Hepatocyte (in vitro differentiated cells): ENCODE data around the gene DHX35.

Source experiments
- CTCF ChIP-seq: fragments of 200-600 bp; sonication (generic); IDR thresholded peaks from 2 replicates; pipeline ENCODE4 v1.5.1; 2016; ENCODE audit warnings: antibody characterized with exemption, mild to moderate bottlenecking; ENCODE audit not compliant: poor library complexity
- EZH2 ChIP-seq: fragments of 200-600 bp; sonication (generic); IDR thresholded peaks from 2 replicates; pipeline ENCODE4 v1.6.1; 2016; ENCODE audit warnings: antibody characterized with exemption, mild to moderate bottlenecking, borderline replicate concordance
- EZH2phosphoT487 ChIP-seq: fragments of 200-600 bp; sonication (generic); IDR thresholded peaks from one replicate; pipeline ENCODE4 v1.6.1; 2018; ENCODE audit warnings: antibody characterized with exemption, mild to moderate bottlenecking, low read depth, moderate library complexity; ENCODE audit not compliant: unreplicated experiment, severe bottlenecking

GRCh38 chr20:38957235-38957876 is 4.8 kb upstream of the DHX35 start:
- no peak for TF ChIP-seq CTCF
- no peak for TF ChIP-seq EZH2
- TF ChIP-seq EZH2phosphoT487: no peak
